ENCODE measurements around the gene TIRAP.
A peak's percentile ranks its signal among the peaks of the same experiment; 100 is the strongest.
"Not testable (repeated sequence)": the region's sequence is repeated elsewhere in the genome, so short reads cannot be mapped to it uniquely, and the experiment has no call there.

Gene TIRAP

GRCh38 chr11:126303623-126304456 is 20.9 kb downstream of the TIRAP start, which contains the start of gene DCPS:
Gene DCPS, plus strand, starts transcription at chr11:126304060. Its CDS starts 21 bp downstream, at chr11:126304081.
- DNase-seq (ENCODE audit: low spot score) = peak; percentile 93
- Mint-ChIP-seq H3K9me3 (no peaks in the 10 kb centered on the region), H3K4me1 (ENCODE audit: low read depth) (peaks cover 22% of the 10 kb centered on the region), H3K27ac (peak within 1 kb of the TSS; percentile 97), H3K4me3 (peak within 1 kb of the TSS; percentile 98), H3K27me3 (ENCODE audit: low read depth) (no peaks in the 10 kb centered on the region), H3K36me3 (ENCODE audit: low read depth) (peaks cover 35% of the 10 kb centered on the region)

GRCh38 chr11:126304457-126305075 is 21.7 kb downstream of the TIRAP start:
- peaks cover 32% of the 10 kb centered on the region for H3K36me3 Mint-ChIP-seq (ENCODE audit: low read depth)
- peak overlapping the region; percentile 98 for H3K4me3 Mint-ChIP-seq
- H3K27ac Mint-ChIP-seq = peak overlapping the region; percentile 97
- no peaks in the 10 kb centered on the region for H3K9me3 Mint-ChIP-seq
- DNase-seq (ENCODE audit: low spot score) = no peak
- H3K27me3 Mint-ChIP-seq (ENCODE audit: low read depth) = no peaks in the 10 kb centered on the region
- H3K4me1 Mint-ChIP-seq (ENCODE audit: low read depth) = peaks cover 22% of the 10 kb centered on the region

GRCh38 chr11:126305699-126306098 is 22.8 kb downstream of the TIRAP start:
- H3K27ac Mint-ChIP-seq = peak overlapping the region; percentile 82
- H3K9me3 Mint-ChIP-seq = no peaks in the 10 kb centered on the region
- no peaks in the 10 kb centered on the region for H3K27me3 Mint-ChIP-seq (ENCODE audit: low read depth)
- H3K4me3 Mint-ChIP-seq = peak overlapping the region; percentile 71
- H3K36me3 Mint-ChIP-seq (ENCODE audit: low read depth) = peaks cover 39% of the 10 kb centered on the region
- no peak for DNase-seq (ENCODE audit: low spot score)
- H3K4me1 Mint-ChIP-seq (ENCODE audit: low read depth) = peaks cover 27% of the 10 kb centered on the region

GRCh38 chr11:126307706-126308105 is 24.8 kb downstream of the TIRAP start:
- DNase-seq (ENCODE audit: low spot score) = no peak
- Mint-ChIP-seq H3K9me3 (no peaks in the 10 kb centered on the region), H3K4me3 (no peak overlapping the region), H3K36me3 (ENCODE audit: low read depth) (peaks cover 46% of the 10 kb centered on the region), H3K27ac (no peak overlapping the region), H3K4me1 (ENCODE audit: low read depth) (peaks cover 32% of the 10 kb centered on the region), H3K27me3 (ENCODE audit: low read depth) (no peaks in the 10 kb centered on the region)

GRCh38 chr11:126308271-126308671 is 25.4 kb downstream of the TIRAP start:
- Mint-ChIP-seq H3K9me3 (no peaks in the 10 kb centered on the region), H3K27ac (no peak overlapping the region), H3K27me3 (ENCODE audit: low read depth) (no peaks in the 10 kb centered on the region), H3K4me3 (no peak overlapping the region), H3K4me1 (ENCODE audit: low read depth) (peaks cover 30% of the 10 kb centered on the region), H3K36me3 (ENCODE audit: low read depth) (peaks cover 46% of the 10 kb centered on the region)
- no peak for DNase-seq (ENCODE audit: low spot score)

DNA sequence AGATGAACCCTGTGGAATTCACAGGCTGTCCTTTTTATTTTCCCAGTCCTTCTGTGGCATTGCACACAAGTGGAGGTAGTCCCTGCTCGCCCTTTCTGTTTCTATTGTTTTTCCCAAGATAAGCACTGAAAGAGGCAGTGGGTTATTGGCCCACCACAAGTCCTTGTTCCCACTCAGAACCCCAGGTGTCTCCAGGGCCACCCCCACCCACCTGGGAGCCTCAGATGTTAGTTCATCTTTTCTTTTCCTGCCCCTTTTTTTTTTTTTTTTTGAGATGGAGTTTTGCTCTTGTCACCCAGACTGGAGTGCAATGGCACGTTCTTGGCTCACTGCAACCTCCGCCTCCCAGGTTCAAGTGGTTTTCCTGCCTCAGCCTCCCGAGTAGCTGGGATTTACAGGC is 25.9 kb downstream of the TIRAP start:
- not testable (repeated sequence) for H3K9me3 Mint-ChIP-seq; DNase-seq (ENCODE audit: low spot score); H3K4me3 Mint-ChIP-seq; H3K27me3 Mint-ChIP-seq (ENCODE audit: low read depth); H3K27ac Mint-ChIP-seq
- Mint-ChIP-seq H3K4me1 (ENCODE audit: low read depth) (peaks cover 27% of the 10 kb centered on the region), H3K36me3 (ENCODE audit: low read depth) (peaks cover 46% of the 10 kb centered on the region)

DNA sequence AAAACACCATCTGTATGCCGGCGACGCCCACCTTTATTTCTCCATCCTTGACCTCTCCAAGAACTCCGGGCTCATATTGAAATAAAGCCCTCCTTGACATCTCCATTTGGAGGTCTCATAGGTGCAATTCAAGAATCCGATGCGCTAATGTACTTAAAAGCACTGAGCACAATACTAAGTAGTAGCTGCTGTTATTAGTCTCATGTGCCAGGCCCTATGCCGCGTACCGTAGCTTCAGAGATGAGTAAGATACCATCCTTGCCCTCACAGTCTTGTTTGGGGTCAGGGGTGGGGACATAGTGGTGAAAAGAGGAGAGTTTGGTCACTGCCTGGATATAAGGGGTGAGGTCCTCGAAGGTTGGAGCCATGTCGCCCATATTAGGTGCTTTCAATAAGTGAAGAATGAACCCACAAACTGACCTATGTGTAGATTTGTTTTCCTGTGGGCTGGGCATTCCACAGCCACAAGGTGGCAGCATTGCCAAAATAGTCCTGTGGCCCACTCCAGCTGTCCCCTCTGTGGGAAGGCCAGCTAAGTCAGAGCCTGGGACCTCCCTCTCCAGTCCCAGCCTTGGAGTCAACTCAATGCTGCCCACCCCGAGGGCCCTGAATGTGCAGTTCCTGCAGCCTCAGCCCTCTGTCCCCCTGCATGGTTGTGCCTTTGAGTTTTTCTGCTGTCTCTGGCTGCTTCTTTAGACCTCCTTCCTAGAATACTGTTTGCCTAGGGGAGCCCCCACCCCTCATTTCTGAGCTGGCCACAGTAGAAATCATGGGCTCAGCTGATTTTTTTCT is 27.5 kb downstream of the TIRAP start:
- H3K4me3 Mint-ChIP-seq = no peak overlapping the region
- DNase-seq (ENCODE audit: low spot score) = peak; percentile 57
- H3K36me3 Mint-ChIP-seq (ENCODE audit: low read depth) = peaks cover 48% of the 10 kb centered on the region
- no peaks in the 10 kb centered on the region for H3K9me3 Mint-ChIP-seq
- peak overlapping the region; percentile 34 for H3K27ac Mint-ChIP-seq
- H3K4me1 Mint-ChIP-seq (ENCODE audit: low read depth) = peaks cover 24% of the 10 kb centered on the region
- H3K27me3 Mint-ChIP-seq (ENCODE audit: low read depth) = no peaks in the 10 kb centered on the region

DNA sequence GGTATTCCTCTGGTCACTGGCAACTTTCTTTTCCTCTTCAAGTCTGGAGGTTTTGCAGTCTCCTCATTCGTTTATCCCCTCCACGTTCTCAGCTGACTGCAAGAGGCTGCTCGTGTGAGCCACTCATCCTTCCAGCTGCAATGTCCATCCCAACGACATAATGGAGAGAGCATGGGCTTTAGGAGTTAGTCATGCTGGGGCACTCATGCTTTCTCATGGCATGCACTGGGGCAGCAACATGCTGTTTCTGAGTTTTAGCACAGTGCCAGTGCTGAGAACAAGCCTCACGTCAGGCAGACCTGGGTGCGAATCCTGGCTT is 28.1 kb downstream of the TIRAP start:
- H3K27me3 Mint-ChIP-seq (ENCODE audit: low read depth) = no peaks in the 10 kb centered on the region
- peaks cover 21% of the 10 kb centered on the region for H3K4me1 Mint-ChIP-seq (ENCODE audit: low read depth)
- H3K27ac Mint-ChIP-seq = no peak overlapping the region
- H3K36me3 Mint-ChIP-seq (ENCODE audit: low read depth) = peaks cover 47% of the 10 kb centered on the region
- peaks cover under 1% of the 10 kb centered on the region for H3K9me3 Mint-ChIP-seq
- H3K4me3 Mint-ChIP-seq = no peak overlapping the region
- DNase-seq (ENCODE audit: low spot score) = no peak

GRCh38 chr11:126311401-126312291 is 28.8 kb downstream of the TIRAP start:
- Mint-ChIP-seq H3K27me3 (ENCODE audit: low read depth) (no peaks in the 10 kb centered on the region), H3K4me3 (no peak overlapping the region), H3K9me3 (peaks cover 6% of the 10 kb centered on the region), H3K36me3 (ENCODE audit: low read depth) (peaks cover 49% of the 10 kb centered on the region), H3K27ac (no peak overlapping the region), H3K4me1 (ENCODE audit: low read depth) (peaks cover 21% of the 10 kb centered on the region)
- no peak for DNase-seq (ENCODE audit: low spot score)

GRCh38 chr11:126312961-126313360 is 30.1 kb downstream of the TIRAP start:
- H3K4me1 Mint-ChIP-seq (ENCODE audit: low read depth) = peaks cover 25% of the 10 kb centered on the region
- H3K27me3 Mint-ChIP-seq (ENCODE audit: low read depth) = no peaks in the 10 kb centered on the region
- H3K27ac Mint-ChIP-seq = no peak overlapping the region
- DNase-seq (ENCODE audit: low spot score) = no peak
- H3K9me3 Mint-ChIP-seq = peaks cover 6% of the 10 kb centered on the region
- peaks cover 47% of the 10 kb centered on the region for H3K36me3 Mint-ChIP-seq (ENCODE audit: low read depth)
- H3K4me3 Mint-ChIP-seq = no peak overlapping the region

- Mint-ChIP-seq H3K36me3 (ENCODE audit: low read depth) (peaks cover 47% of the 10 kb centered on the region), H3K4me1 (ENCODE audit: low read depth) (peaks cover 31% of the 10 kb centered on the region), H3K27ac (no peak overlapping the region), H3K9me3 (peaks cover 6% of the 10 kb centered on the region), H3K27me3 (ENCODE audit: low read depth) (no peaks in the 10 kb centered on the region), H3K4me3 (no peak overlapping the region)
- no peak for DNase-seq (ENCODE audit: low spot score)
Observed at GRCh38 chr11:126313826-126314225, 30.9 kb downstream of the TIRAP start.

GRCh38 chr11:126317432-126317755 is 34.5 kb downstream of the TIRAP start:
- H3K4me1 Mint-ChIP-seq (ENCODE audit: low read depth) = peaks cover 35% of the 10 kb centered on the region

GRCh38 chr11:126317756-126318573 is 35.1 kb downstream of the TIRAP start:
- no peaks in the 10 kb centered on the region for H3K27me3 Mint-ChIP-seq (ENCODE audit: low read depth)
- peak overlapping the region; percentile 82 for H3K27ac Mint-ChIP-seq
- DNase-seq (ENCODE audit: low spot score) = peak; percentile 12
- H3K4me3 Mint-ChIP-seq = peak overlapping the region; percentile 64
- peaks cover 35% of the 10 kb centered on the region for H3K36me3 Mint-ChIP-seq (ENCODE audit: low read depth)
- peaks cover 6% of the 10 kb centered on the region for H3K9me3 Mint-ChIP-seq
- peaks cover 35% of the 10 kb centered on the region for H3K4me1 Mint-ChIP-seq (ENCODE audit: low read depth)

More at GRCh38 chr11:126317432-126317755, 34.5 kb downstream of the TIRAP start:
- no peak for DNase-seq (ENCODE audit: low spot score)
- H3K27me3 Mint-ChIP-seq (ENCODE audit: low read depth) = no peaks in the 10 kb centered on the region
- peaks cover 41% of the 10 kb centered on the region for H3K36me3 Mint-ChIP-seq (ENCODE audit: low read depth)
- H3K9me3 Mint-ChIP-seq = peaks cover 6% of the 10 kb centered on the region
- H3K4me3 Mint-ChIP-seq = peak overlapping the region; percentile 64
- H3K27ac Mint-ChIP-seq = peak overlapping the region; percentile 82
